ENCODE measurements around the gene RASGRP2. TPM values are rescaled to one million over a fixed set of nuclear protein-coding genes. Genes with fewer than 3 reads are reported as not detected.

The RASGRP2 gene
- total RNA-seq, 6 donors from 2014 or later = 20.5 to 80.7 (median 33.9) TPM

- ATAC-seq (ENCODE audit: low FRiP score in 2 of 2) (peak in 1 of 2 donors; percentile 64), DNase-seq (peak in 1 of 2 donors; percentile 89)
- H3K4me1 ChIP-seq = peaks cover 15 to 30% (median 15%) of the 10 kb centered on the region in 4 donors
- H3K27ac ChIP-seq = no peak overlapping the region
- H3K36me3 ChIP-seq = no peaks in the 10 kb centered on the region
- H3K9me3 ChIP-seq = no peaks in the 10 kb centered on the region
- no peak for TF ChIP-seq EP300 (IDR thresholded peaks at IDR 0.05)
- no peak for TF ChIP-seq CTCF (IDR thresholded peaks at IDR 0.05)
- no peak for TF ChIP-seq POLR2AphosphoS5 (IDR thresholded peaks at IDR 0.05)
- no peak for TF ChIP-seq POLR2A (IDR thresholded peaks at IDR 0.05)
- 1% methylated on average over 28 of the region's 111 CpGs; no CpG with 5 or more reads in 1 of the 2 donors for WGBS, 2 donors
- H3K4me3 ChIP-seq = peak overlapping the region in 2 of 4 donors; percentile 14 to 19
- H3K27me3 ChIP-seq = peaks cover 2 to 57% (median 34%) of the 10 kb centered on the region in 4 donors
Observed at GRCh38 chr11:64713016-64713707, 30.8 kb downstream of the RASGRP2 start.

- TF ChIP-seq EP300 (IDR thresholded peaks at IDR 0.05) (no peak), POLR2AphosphoS5 (IDR thresholded peaks at IDR 0.05) (no peak), POLR2A (IDR thresholded peaks at IDR 0.05) (no peak), CTCF (IDR thresholded peaks at IDR 0.05) (no peak)
- Histone ChIP-seq H3K4me3 (no peak overlapping the region), H3K9me3 (no peaks in the 10 kb centered on the region), H3K27me3 (peaks cover 2 to 57% (median 34%) of the 10 kb centered on the region in 4 donors), H3K27ac (no peak overlapping the region), H3K4me1 (peaks cover 15 to 30% (median 15%) of the 10 kb centered on the region in 4 donors), H3K36me3 (no peaks in the 10 kb centered on the region)
- ATAC-seq (ENCODE audit: low FRiP score in 2 of 2) (no peak), DNase-seq (peak in 1 of 2 donors; percentile 86)
- WGBS, 2 donors = 18 to 23% methylated on average over 13 to 15 of the region's 45 CpGs
Observed at GRCh38 chr11:64712430-64713015, 31.4 kb downstream of the RASGRP2 start.

GRCh38 chr11:64711956-64712362, 32.0 kb downstream of the RASGRP2 start:
- Histone ChIP-seq H3K4me3 (no peak overlapping the region), H3K27ac (no peak overlapping the region), H3K36me3 (no peaks in the 10 kb centered on the region), H3K4me1 (peaks cover 15 to 30% (median 15%) of the 10 kb centered on the region in 4 donors), H3K27me3 (peaks cover 2 to 57% (median 33%) of the 10 kb centered on the region in 4 donors), H3K9me3 (no peaks in the 10 kb centered on the region)
- no peak for ATAC-seq (ENCODE audit: low FRiP score in 2 of 2)
- peak in 1 of 2 donors; percentile 82 for DNase-seq
- no peak for TF ChIP-seq POLR2AphosphoS5 (IDR thresholded peaks at IDR 0.05)
- TF ChIP-seq EP300 (IDR thresholded peaks at IDR 0.05) = no peak
- TF ChIP-seq POLR2A (IDR thresholded peaks at IDR 0.05) = no peak
- no peak for TF ChIP-seq CTCF (IDR thresholded peaks at IDR 0.05)
- WGBS, 2 donors = 40 to 50% methylated on average over 17 to 19 of the region's 19 CpGs

- ATAC-seq (ENCODE audit: low FRiP score in 2 of 2) (peak in 1 of 2 donors; percentile 47), DNase-seq (peak in 1 of 2 donors; percentile 81)
- Histone ChIP-seq H3K27me3 (peaks cover 2 to 51% (median 30%) of the 10 kb centered on the region in 4 donors), H3K4me1 (peaks cover 15 to 30% (median 15%) of the 10 kb centered on the region in 4 donors), H3K27ac (no peak overlapping the region), H3K9me3 (no peaks in the 10 kb centered on the region), H3K4me3 (no peak overlapping the region), H3K36me3 (no peaks in the 10 kb centered on the region)
- TF ChIP-seq POLR2AphosphoS5 (IDR thresholded peaks at IDR 0.05) (no peak), EP300 (IDR thresholded peaks at IDR 0.05) (no peak), POLR2A (IDR thresholded peaks at IDR 0.05) (no peak), CTCF (IDR thresholded peaks at IDR 0.05) (no peak)
- 23 to 33% methylated on average over 23 to 35 of the region's 46 CpGs for WGBS, 2 donors
Observed at GRCh38 chr11:64711138-64711955, 32.6 kb downstream of the RASGRP2 start.

Data from upper lobe of left lung (tissue), 6 donors.